Activated CD4-positive, CD25-positive, alpha-beta regulatory T cell treated with anti-CD3 and anti-CD28 coated beads, Interleukin-2, amount 50 U/mL, for 72 hours (primary cell): ENCODE results near the gene PIK3C2A.

Experiments
- DNase-seq: peaks from one replicate; pipeline ENCODE4 v3.0.0; 2021

Gene PIK3C2A

DNA sequence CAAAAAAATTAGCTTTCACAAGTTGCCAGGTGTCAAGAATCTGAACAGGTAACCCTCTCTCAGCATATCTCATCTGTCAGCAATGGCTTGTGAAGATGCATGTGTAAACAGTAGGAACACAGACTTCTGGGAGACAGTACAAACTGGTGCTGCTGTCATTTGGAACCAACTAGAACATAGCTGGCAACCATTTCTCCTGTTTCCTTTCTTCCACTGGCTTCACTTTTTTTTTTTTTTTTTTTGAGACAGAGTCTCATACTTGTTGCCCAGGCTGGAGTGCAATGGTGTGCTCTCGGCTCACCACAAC lies 2.1 kb upstream of the PIK3C2A start:
- no peak for DNase-seq

DNA sequence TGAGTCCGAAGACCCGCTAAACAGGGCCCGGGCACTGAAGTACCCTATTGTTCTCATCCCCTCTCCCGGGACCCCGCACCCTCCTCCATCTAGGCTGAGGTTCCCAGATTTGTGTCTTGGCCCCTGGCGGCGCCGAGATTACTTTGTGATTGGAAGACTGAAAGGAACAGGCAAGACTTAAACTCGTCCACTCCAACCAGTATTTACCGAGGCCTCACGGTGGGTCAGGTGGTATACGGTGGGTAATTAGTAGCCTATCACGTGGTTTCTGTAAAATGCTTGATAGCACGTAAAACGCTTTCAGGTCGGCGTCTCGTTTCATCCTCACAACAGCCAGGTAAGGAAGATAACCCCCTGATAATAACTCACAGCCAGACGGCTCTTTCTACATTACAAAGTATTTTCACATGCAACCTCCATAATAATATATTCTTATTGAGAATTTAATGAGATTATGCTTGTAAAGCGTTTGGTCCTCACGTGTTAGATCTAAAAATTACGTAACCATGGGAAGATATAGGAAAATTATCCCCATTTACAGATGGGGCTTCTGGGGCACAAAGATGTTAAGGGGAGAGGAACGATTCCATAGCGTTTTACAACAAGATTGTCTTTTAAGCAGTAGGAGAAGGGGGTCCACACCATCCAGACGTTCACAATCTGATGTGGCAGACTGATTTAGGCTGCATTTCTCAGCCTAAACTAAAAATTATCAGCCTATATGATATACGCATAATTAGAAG lies 642 bp upstream of the PIK3C2A start:
- DNase-seq, result no peak

DNA sequence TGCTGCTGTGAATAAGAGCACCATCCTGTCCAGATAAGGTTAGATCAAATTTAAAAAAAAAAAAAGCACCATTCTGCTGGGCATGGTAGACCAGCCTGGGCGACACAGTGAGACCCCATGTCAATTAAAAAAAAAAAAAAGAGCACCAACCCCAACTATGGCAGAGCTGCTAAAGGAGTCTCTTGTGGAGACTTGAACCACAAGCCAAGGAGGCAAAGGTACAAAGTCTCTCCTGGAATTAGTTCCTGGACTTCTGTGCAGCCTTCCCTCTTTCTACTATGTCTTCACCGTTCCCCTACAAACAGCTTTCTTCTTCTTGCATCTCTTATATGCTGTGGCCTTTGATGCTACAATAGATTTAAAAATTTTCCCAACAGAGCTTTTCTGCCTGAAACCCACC lies 1.3 kb downstream of the PIK3C2A start:
- DNase-seq, result no peak

DNA sequence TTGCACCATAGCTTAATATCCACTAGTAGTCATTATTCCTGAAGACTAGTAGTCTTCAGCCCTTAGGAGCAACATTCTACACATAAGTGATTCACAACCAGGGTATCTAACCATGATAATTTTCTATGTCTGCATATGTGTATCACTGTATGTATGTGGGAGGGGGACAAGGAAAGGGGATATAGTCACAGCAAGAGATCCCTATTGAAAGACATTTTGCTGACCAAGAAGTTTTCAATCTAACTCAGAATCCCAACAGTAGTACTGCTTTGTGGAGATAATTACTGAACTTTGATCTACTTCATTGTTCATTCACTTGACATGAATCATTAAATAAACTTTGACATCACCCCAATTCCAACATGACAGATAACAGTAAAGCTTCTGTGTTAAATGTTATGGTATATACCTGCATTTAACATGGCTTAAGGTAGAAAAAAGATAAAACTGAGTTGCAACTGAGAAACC lies 10.3 kb downstream of the PIK3C2A start:
- DNase-seq, result no peak

DNA sequence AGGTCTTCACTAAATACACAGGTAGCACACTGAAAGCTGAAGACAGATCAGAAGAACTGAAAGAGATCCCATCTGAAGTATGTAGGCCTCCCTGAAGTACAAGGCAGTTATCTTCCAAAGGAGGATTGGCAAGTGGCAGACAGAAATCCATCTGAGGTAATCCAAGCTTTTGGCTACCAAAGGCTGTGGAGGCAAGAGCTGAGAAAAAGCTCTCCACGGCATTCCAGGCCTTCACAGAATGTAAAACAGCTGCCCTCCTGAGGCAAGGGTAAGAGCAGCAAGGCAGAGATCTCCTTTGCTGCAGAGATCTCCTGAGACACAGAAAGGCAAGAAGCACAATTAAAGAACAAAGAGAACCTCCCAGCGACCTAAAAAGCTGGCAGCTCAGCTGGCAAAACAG lies 19.1 kb downstream of the PIK3C2A start:
- DNase-seq, result no peak

DNA sequence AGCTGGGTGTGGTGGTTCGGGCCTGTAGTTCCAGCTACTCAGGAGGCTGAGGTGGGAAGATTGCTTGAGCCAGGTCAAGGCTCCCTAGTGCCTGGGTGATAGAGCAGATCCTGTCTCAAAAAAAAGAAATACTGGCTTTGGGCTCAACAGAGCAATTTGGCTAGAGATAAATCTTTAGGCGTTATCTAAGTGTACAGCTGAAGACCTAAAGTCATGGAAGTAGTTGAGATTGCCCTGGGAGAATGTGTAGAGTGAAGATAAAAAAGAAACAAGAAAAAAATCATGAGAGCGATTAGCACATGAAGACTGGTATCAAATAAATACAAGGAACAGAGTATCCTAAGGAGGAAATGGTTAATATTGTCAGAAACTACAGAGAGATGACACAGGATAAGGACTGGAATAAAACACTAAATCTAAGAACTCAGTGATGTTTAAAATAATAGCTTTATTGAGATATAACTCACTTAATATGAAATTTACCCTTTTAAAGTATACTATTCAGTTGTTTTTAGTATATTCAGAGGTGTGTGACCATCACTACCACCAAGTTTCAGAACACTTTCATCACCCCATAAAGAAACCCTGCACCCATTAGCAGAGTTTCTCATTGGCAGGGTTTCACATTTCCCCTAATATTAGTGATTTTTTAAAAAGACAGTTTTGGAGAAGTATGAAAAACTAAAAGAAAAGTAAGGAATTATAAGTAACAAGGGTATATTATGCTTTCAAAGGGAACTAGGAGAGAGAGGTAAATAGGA lies 20.7 kb downstream of the PIK3C2A start:
- no peak for DNase-seq

DNA sequence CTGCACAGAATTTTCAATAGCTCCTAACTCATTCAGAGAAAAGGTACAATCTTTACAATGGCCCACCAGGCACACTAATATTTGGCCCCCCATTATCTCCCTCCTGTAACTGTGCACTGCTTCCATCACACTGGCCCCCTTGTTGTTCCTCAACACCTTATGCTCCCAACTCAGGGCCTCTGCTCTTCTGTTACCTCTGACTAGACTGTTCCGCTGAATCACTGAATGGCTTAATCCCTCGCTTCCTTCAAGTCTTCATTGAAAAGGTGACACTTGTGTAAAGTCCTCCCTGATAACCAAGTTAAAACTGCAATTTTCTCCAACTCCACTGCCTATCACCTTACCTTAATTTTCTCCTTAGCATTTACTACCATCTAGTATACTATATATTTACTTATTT lies 21.8 kb downstream of the PIK3C2A start:
- no peak for DNase-seq

DNA sequence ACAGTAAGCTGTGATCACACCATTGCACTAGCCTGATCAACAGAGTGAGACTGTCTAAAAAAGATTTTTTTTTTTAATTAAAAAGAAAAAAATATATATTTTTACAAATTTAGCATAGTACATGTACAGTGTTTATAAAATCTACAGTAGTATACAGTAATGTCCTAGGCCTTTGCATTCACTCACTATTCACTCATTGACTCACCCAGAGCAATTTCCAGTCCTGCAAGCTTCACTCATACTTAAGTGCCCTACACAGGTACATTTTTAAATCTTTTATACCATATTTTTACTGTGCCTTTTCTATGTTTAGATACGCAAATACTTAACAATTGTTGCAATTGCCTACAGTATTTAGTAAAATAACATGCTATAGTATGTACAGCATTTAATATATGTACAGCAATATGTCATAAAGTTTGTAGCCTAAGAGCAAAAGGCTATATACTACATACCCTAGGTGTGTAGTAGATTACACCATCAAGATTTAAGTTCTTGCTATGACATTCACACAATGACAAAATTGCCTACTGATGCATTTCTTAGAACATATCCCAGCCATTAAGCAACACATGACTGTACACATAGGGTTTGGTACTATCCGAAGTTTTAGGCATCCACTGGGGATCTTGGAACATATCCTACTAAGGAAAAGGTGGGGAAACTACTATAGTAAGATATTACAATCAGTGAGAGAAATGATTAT lies 22.8 kb downstream of the PIK3C2A start:
- no peak for DNase-seq

DNA sequence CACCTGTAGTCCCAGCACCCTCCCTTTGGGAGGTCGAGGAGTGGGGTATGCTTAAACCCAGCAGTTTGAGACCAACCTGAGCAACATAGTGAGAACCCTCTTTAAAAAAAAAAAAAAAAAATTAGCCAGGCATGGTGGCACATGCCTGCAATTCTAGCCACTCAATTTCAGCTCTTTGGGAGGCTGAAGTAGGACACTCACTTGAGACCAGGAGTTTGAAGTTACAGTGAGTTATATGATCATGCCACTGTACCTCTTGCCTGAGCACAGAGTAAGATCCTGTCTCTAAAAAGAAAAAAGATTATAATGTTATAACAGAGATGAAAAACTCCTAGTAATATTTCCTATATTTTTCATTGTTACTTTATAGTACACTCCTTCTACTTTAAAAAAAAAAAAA lies 23.9 kb downstream of the PIK3C2A start:
- no peak for DNase-seq

DNA sequence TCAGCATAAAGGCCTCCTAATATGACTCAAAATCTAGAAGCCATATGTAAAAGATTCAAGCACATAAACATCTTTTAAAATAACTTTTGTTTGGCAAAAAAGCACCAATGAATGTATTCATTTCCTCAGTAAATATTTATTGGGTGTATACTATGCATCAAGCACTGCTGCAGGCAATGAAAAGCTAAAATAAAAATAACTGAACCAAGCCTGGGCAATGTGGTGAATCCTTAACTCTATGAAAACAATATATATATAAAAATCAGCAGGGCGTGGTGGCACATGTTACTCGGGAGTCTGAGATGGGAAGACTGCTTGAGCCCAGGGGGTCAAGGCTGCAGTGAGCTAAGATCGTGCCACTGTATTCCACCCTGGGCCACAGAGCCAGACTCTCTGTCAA lies 27.8 kb downstream of the PIK3C2A start:
- no peak for DNase-seq

DNA sequence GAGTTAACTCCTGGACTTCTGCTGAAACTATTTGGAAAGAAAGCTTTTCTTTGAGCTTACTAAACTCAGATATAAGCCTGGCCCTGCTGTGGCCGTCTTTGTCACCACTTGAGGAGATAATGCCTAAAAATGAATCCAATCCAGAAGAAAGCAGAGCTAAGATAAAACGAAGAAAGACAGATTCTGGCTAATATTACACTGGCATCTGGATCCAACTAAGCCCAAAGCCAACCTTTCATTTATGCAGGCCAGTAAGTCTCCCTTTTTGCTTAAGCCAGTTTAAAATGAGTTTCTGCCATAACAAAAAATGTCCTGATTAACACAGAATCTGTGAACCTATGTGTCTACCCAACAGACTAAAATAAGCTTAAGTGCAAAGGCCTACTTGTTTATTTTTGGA lies 34.5 kb downstream of the PIK3C2A start:
- DNase-seq, result no peak

DNA sequence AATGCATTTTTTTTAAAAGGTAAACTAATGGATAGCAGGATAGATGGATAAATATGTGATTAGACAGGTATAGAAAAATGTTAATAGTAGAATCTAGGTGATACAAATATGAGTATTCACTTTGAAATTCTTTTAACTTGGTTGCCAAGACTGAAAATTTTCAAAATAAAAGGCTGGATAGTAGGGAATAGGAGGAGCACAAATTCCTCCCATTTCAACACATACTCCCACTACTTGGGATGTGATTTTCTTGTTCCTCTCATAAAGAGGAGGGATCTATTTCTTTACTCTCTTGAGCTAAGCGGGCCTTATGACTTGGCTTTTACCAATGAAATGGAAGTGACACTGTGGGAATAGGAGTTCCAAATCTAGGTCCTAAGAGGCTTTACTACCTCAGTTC lies 35.9 kb downstream of the PIK3C2A start:
- no peak for DNase-seq

DNA sequence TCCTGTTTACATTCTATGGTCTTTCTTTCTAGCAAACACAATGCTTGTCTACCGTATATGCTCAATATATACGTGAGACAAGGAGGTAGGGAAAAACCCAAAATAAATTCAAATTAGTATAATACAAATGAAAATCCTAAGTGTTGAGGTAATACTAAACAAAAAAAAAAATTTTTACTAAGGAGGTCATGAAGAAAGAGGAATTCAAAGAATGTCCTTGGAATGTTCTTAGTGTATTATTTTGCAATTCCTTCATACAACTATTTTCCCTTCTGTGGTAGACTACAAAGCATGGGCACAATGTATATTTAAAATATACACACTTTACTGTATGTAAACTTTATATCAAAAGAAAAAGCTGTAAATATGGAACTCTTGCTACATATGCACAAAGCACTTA lies 36.4 kb downstream of the PIK3C2A start:
- DNase-seq, result no peak

DNA sequence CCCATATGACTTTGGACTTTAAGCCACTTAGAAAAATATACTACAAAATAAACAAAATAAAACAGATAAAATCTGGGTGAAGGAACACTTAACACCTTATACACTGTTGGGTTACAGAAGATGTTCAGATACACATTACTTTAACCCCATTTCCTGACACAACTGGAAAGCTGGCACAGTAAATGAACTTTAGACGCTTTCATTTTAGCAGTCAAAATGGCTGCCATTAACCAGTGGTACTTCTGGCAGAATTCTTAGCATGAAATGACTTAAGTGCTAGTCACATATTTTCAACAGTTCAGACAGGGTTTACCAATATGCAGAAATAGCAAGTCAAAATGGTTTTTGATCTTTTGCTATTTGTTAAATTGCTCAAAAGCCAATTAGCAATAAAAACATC lies 37.9 kb downstream of the PIK3C2A start:
- DNase-seq, result no peak

DNA sequence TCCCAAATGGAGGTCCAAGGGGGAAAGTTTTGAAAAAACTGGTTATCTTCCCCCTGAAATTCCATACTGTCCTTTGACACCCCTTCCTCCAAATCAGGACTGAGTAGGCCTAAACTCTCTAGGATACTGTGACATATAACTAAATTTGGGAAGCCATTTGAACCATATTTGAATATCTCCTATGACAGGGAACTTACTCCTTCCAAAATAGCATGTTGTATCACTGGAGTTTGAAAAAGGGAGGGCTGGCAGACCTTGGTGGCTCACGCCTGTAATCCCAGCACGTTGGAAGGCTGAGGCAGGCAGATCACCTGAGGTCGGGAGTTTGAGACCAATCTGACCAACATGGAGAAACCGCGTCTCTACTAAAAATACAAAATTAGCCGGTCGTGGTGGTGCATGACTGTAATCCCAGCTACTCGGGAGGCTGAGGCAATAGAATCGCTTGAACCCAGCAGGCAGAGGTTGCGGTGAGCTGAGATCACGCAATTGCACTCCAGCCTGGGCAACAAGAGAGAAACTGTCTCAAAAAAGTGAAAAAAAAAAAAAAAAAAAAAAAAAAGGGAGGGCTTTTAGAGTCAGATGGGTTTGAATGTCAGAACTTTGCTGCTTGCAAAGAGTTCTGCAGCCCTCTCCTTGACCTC lies 42.4 kb downstream of the PIK3C2A start:
- no peak for DNase-seq

DNA sequence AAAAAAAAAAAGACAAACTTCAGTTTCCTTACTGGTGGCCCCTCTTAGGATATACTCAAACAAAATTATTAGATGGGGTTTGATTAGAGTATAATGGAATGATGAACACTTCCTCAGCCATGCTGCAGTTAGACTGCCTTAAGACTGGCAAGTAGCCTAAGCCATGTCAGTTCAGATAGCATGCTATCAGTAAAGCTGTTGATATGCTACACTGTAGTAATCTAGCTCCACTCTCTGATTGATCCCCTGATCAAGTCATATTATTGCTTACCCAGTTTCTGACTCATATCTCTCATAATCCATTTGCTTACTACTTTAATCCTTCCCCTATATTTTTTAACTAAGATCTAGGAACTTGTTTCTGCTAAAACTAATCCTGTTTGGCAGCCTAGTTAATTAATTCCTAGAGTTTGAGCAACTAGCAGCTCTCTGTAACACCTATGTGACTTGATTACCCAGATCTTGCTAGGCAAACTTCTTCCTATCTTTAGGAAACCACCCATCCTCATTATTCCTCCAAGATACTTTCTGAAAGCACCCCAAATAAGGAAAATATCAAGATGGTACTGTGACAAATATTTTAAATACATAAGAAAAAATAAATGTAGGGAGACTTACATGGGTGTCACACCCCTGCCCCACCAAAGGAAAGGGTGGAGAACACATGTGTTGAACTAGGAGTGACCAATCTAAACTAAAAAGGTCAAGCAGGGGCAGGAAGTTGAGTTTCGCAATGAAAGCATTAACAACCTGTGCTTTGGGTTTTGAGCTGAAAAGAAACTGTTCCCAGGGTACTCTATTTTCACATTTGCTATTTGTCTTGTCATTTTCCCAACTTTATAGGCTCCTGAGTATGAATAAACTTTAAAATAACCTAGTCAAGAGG lies 43.2 kb downstream of the PIK3C2A start:
- no peak for DNase-seq

DNA sequence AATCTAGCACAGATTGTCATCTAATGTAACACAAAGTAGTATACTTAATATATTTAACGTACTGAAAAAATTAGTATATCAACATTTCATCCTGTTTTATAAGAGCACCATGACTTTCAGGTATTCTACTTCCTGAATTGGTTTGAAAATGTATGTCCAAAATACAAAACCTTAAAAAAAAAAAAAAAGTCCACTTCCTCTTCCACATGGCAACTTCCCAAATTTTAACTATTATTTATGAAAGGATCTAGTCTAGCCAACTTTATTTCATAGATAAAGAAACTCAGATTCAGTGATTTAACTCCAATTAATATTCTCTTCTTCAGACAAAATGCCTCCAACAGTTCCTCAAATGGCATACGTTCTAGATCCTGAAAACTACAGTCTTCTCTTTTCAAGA lies 44.0 kb downstream of the PIK3C2A start:
- DNase-seq, result no peak

DNA sequence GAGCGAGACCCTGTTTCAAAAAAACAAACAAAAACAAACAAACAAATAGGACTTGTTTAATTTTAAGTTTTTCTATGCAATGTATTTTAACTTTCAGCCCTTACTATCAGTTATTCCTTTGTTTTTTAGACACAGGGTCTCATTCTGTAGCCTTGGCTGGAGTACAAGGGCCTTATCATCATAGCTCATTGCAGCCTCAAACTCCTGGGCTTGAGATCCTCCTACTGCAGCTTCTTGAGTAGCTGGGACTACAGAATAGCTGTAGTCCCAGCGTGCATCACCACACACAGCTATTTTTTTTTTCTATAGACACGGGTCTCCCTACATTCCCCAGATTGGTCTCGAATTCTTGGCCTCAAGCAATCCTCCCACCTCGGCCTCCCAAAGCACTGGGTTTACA lies 44.5 kb downstream of the PIK3C2A start:
- DNase-seq, result no peak

DNA sequence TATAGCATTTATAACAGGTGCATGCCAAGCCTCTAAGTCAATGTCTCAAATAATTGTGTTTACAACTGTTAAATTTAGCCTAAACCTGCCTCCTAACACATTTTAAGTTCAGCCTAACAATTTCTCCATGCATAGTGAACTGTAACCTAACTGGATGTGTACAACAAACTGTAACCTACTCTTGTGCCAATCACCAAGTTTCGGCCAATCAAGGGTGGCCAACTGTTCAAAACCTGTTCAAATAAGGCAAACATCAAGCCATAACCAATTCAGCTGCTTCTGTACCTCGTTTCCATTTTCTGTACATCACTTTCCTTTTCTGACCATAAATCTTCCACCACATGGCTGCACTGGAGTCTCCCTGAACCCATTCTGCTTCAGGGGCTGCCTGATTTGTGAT lies 45.4 kb downstream of the PIK3C2A start:
- DNase-seq, result no peak

DNA sequence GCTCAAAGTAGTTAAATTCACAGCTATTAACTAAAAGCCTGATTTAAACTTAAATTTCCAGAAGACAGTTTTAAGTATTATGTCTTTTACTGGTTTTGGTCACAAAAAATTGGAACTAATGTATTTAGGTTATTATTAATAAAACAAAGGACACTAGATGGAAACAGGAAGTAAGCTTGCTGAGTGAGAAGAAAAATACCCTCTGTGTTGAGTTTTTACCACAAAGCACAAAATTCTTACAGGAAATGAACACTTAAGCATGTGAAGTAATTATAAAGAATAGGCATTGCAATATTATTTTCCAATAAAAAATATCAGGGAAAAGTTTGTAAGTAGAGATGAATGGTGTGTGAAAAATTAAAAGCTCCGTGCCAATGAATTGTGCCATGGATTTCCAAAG lies 46.3 kb downstream of the PIK3C2A start:
- DNase-seq, result no peak

DNA sequence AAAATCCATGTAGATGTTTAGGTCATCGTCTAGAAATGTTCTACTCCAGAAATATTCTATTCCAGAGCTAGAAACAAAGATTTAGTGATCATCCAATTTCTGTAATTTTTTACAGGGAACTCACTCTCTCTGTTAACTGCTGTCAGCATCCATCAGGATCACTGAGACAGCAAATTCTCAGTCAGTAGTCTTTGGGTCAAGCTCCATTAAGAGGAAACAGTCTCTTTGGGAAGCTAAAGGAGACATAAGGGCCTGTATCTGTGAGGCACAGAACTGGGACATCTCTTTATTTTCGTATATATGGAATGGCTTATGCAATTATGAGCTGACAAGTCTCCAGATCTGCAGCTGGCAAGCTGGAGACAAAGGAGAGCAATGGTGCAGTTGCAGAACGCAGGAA lies 48.3 kb downstream of the PIK3C2A start:
- DNase-seq, result no peak
